HAP-1 (cell line): ENCODE data around the gene ZNF513.
"Not testable (repeated sequence)": the region's sequence is repeated elsewhere in the genome, so short reads cannot be mapped to it uniquely, and the experiment has no call there.

Source experiments
- DNase-seq, 2 experiments: peaks; one replicate each; pipeline ENCODE4 v3.0.0-alpha.2; 2016 to 2020; ENCODE audit warnings: low spot score in 2 of 2
- H3K27me3 ChIP-seq: fragments of 250-450 bp; sonication (Bioruptor Pico); 2 replicates; pipeline ENCODE4 v1.5.1; 2020; ENCODE audit warnings: low read depth, mild to moderate bottlenecking, moderate library complexity
- H3K36me3 ChIP-seq: fragments of 250-450 bp; sonication (Bioruptor Pico); replicated peaks from 2 replicates; pipeline ENCODE4 v1.5.1; 2020; ENCODE audit warnings: mild to moderate bottlenecking
- H3K4me1 ChIP-seq: fragments of 250-450 bp; sonication (Bioruptor Pico); 2 replicates; pipeline ENCODE4 v1.5.1; 2020; ENCODE audit warnings: mild to moderate bottlenecking
- H3K4me3 ChIP-seq: fragments of 250-450 bp; sonication (Bioruptor Pico); 2 replicates; pipeline ENCODE4 v1.5.1; 2020; ENCODE audit warnings: mild to moderate bottlenecking, moderate library complexity
- H3K9me3 ChIP-seq: fragments of 250-450 bp; sonication (Bioruptor Pico); 2 replicates; pipeline ENCODE4 v1.5.1; 2020; ENCODE audit warnings: mild to moderate bottlenecking, moderate library complexity
- in situ Hi-C: fragments of 300-500 bp; cut with MboI; formaldehyde crosslinking; loops from 3 replicates; pipeline ENCODE4 v1.14.3; 2020; ENCODE audit warnings: low sequenced_read_pairs, inconsistent platforms, mixed read lengths

Gene ZNF513

GRCh38 chr2:27380626-27381545 lies at the start of gene ZNF513:
TSS of gene ZNF513 (minus strand) at chr2:27380734. CDS start at chr2:27380526, 208 bp downstream.
- Histone ChIP-seq H3K27me3 (no peaks in the 10 kb centered on the region), H3K36me3 (peaks cover 78% of the 10 kb centered on the region), H3K4me3 (peak within 1 kb of the TSS; percentile 48), H3K4me1 (peaks cover 15% of the 10 kb centered on the region), H3K9me3 (no peaks in the 10 kb centered on the region)
- in situ Hi-C loops = no loop called here
- DNase-seq = peak; percentile 89 to 96

DNA sequence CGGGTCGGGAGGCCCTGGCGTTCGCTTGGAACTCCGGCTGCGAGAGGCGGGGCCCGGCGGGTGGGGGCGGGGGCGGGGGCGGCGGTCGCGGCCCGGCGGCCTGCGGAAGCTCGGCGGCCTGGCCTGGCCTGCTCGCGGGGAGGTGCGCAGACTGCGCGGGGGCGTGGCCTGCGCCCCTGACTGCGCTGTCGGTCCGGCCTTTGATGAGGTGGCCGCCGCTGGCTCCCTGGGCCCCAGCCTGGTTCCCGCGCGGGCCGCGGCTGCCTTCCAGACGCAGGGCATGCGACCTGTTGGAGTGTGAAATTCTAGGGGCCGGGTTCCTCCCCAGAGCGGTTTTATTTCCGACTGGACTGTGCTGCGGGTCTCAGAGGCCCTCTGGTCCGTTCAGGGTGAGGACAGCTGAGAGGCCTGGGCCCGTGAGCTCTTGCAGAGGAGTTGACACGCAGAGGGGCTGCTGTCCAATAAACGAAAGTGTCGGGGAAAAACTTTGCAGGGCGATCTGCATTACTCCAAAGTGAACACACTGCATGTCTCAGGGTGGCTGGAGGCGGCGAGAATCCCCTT lies 48.5 kb upstream of the ZNF513 start:
- DNase-seq = peak; percentile 89 to 91
- H3K27me3 ChIP-seq = no peaks in the 10 kb centered on the region
- peak overlapping the region; percentile 99 for H3K4me3 ChIP-seq
- H3K36me3 ChIP-seq = peaks cover 11% of the 10 kb centered on the region
- H3K9me3 ChIP-seq = no peaks in the 10 kb centered on the region
- in situ Hi-C loops = no loop called here
- peaks cover 12% of the 10 kb centered on the region for H3K4me1 ChIP-seq

GRCh38 chr2:27428213-27428977 lies 47.9 kb upstream of the ZNF513 start, which contains the start of gene NRBP1:
TSS of gene NRBP1 (plus strand) at chr2:27428631. CDS start at chr2:27433274, 4,643 bp downstream.
- in situ Hi-C loops = no loop called here

DNA sequence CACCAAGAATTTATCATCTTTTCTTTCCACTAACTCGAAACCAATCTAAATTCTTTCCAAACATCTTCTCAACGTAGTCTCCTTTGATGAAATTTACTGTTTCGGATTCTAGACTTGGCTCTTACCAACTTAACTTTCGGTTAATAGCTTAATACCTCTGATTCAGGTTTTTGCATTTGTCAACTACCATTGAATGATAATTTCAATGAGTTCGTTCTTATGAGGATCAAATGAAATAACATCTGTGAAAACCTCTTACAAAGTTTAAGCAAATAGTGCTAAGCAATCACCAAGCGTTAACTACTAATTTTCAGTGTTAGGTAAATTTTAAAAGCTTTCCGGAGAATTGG lies 47.3 kb upstream of the ZNF513 start:
- Histone ChIP-seq H3K9me3 (no peaks in the 10 kb centered on the region), H3K27me3 (no peaks in the 10 kb centered on the region), H3K4me1 (peaks cover 12% of the 10 kb centered on the region), H3K36me3 (no peaks in the 10 kb centered on the region; the same call in 1 of the 2 replicates), H3K4me3 (peak overlapping the region; percentile 99)
- DNase-seq = no peak
- in situ Hi-C loops = no loop called here

More at GRCh38 chr2:27428213-27428977, 47.9 kb upstream of the ZNF513 start, which contains the start of gene NRBP1:
- peaks cover 12% of the 10 kb centered on the region for H3K4me1 ChIP-seq
- no peaks in the 10 kb centered on the region for H3K27me3 ChIP-seq
- H3K9me3 ChIP-seq = no peaks in the 10 kb centered on the region
- peak within 1 kb of the TSS; percentile 99 for H3K4me3 ChIP-seq
- peak; percentile 91 to 98 for DNase-seq
- peaks cover 5% of the 10 kb centered on the region for H3K36me3 ChIP-seq

DNA sequence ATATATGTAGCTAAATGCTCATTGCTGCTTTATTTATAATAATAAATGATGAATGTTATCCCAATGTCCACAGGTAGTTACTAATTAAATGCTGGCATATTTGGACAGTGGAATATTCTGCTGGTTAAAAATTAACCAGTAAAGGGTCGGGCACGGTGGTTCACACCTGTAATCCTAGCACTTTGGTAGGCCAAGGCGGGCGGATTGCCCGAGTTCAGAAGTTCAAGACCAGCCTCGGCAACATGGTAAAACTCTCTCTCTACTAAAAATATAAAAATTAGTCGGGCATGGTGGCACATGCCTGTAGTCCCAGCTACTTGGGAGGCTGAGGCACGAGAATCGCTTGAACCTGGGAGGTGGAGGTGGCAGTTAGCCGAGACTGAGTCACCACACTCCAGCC lies 44.5 kb upstream of the ZNF513 start:
- H3K9me3 ChIP-seq, DNase-seq, H3K27me3 ChIP-seq, H3K36me3 ChIP-seq, H3K4me1 ChIP-seq, in situ Hi-C loops, H3K4me3 ChIP-seq: not testable (repeated sequence)

GRCh38 chr2:27422958-27423357 lies 42.4 kb upstream of the ZNF513 start:
- in situ Hi-C loops = no loop called here
- H3K36me3 ChIP-seq = no peaks in the 10 kb centered on the region

DNA sequence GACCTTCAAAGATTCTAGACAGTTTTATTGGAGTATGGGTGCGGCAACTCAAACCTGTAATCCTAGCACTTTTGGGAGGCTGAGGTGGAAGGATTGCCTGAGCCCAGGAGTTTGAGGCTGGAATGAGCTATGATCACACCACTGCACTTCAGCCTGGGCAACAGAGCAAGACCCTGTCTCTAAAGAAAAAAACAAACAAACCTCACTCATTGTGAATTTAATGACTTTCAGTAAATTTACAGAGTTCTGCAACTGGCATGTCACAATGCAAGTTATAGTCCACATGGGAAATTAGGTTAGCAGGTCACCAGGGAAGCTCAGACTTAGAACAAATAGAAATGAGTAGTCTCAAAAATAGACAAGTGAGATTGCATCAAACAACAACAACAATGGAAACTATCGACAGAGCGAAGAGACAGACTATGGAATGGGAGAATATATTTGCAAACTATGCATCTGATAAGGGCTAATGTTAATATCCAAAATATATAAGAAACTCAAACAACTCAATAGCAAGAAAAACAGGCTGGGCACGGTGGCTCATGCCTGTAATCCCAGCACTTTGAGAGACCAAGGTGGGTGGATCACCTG lies 41.2 kb upstream of the ZNF513 start:
- Histone ChIP-seq H3K36me3 (no peaks in the 10 kb centered on the region), H3K9me3 (no peaks in the 10 kb centered on the region), H3K27me3 (no peaks in the 10 kb centered on the region), H3K4me3 (no peak overlapping the region), H3K4me1 (no peaks in the 10 kb centered on the region)
- in situ Hi-C loops = no loop called here
- no peak for DNase-seq

More at GRCh38 chr2:27422958-27423357, 42.4 kb upstream of the ZNF513 start:
- Histone ChIP-seq H3K4me3 (no peak overlapping the region), H3K4me1 (no peaks in the 10 kb centered on the region; the same call in 1 of the 2 replicates), H3K9me3 (no peaks in the 10 kb centered on the region), H3K27me3 (no peaks in the 10 kb centered on the region)
- DNase-seq = no peak

GRCh38 chr2:27420996-27421395 lies 40.5 kb upstream of the ZNF513 start:
- in situ Hi-C loops = no loop called here
- Histone ChIP-seq H3K4me1 (no peaks in the 10 kb centered on the region), H3K27me3 (no peaks in the 10 kb centered on the region), H3K9me3 (no peaks in the 10 kb centered on the region), H3K4me3 (no peak overlapping the region), H3K36me3 (no peaks in the 10 kb centered on the region)
- DNase-seq = no peak

DNA sequence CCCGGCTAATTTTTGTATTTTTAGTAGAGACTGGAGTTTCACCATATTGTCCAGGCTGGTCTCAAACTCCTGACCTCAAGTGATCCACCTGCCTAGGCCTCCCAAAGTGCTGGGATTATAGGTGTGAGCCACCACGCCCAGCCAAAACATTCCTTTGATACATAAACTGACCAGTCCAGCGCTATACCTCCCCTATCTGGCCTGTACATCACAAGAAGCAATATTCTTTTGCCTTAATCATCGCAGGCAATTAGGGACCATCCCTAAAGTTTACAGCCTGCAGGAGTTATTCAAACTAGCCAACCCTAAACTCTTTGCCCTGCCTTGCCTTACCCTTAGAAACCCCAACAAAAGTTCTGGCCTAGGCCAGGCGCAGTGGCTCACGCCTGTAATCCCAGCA lies 35.6 kb upstream of the ZNF513 start:
- in situ Hi-C loops = no loop called here
- Histone ChIP-seq H3K9me3 (no peaks in the 10 kb centered on the region), H3K36me3 (no peaks in the 10 kb centered on the region), H3K27me3 (no peaks in the 10 kb centered on the region), H3K4me3 (no peak overlapping the region), H3K4me1 (no peaks in the 10 kb centered on the region)
- no peak for DNase-seq

- no peaks in the 10 kb centered on the region for H3K27me3 ChIP-seq
- no peaks in the 10 kb centered on the region for H3K9me3 ChIP-seq
- in situ Hi-C loops = no loop called here
- peaks cover 8% of the 10 kb centered on the region for H3K4me1 ChIP-seq
- no peak for DNase-seq
- no peak overlapping the region for H3K4me3 ChIP-seq
- H3K36me3 ChIP-seq = peaks cover 2% of the 10 kb centered on the region
Observed at GRCh38 chr2:27412419-27413152, 32.1 kb upstream of the ZNF513 start.

DNA sequence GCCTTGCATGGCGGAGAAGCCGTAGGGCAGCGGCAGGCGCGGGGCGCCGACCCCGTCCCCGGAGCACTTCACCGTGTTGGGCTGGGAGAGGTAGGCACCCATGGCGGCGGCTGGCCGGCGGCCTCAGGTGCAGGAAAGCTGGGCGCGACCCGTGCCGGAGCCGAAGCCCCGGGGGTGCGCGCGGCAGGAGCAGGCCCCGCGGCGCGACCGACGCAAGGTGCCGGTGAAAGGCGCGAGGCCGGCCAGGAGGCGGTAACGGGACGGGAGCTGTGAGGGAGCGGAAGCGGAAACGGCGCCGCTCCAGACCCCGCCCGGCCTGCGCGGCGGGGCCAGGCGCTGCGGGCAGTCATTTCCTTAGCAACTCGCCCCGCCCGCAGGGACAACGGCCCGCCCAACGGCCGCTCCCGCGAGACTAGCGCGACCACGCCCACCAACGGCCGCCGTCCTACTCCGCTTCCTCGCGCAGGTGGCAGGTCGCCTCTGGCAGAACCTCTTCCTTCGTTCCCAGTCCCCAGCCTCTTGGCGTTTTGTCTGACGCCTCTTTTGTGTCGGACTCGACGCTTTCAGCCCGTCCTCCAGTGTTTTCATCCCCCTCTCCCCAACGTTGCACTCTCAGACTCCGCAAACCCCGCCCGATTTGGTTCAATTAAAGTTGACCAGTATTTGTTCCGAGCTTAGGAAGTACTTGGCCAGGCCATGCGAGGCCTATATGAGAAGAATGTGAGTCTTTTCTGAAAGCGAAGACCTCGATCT lies 29.0 kb upstream of the ZNF513 start, which contains the start of gene PPM1G:
PPM1G (minus strand) TSS at position 271 of the 753 bp plus-strand sequence; CDS start at position 102, 169 bp downstream.
- H3K27me3 ChIP-seq = no peaks in the 10 kb centered on the region
- in situ Hi-C loops = no loop called here
- H3K4me1 ChIP-seq = peaks cover 20% of the 10 kb centered on the region
- H3K9me3 ChIP-seq = no peaks in the 10 kb centered on the region
- H3K4me3 ChIP-seq = peak within 1 kb of the TSS; percentile 93
- H3K36me3 ChIP-seq = peaks cover 26% of the 10 kb centered on the region
- peak; percentile 91 to 97 for DNase-seq

- DNase-seq = peak; percentile 17 to 48
- peaks cover 29% of the 10 kb centered on the region for H3K36me3 ChIP-seq
- in situ Hi-C loops = no loop called here
- H3K4me3 ChIP-seq = peak overlapping the region; percentile 93
- H3K27me3 ChIP-seq = no peaks in the 10 kb centered on the region
- H3K9me3 ChIP-seq = no peaks in the 10 kb centered on the region
- peaks cover 22% of the 10 kb centered on the region for H3K4me1 ChIP-seq
Observed at GRCh38 chr2:27408601-27409320, 28.2 kb upstream of the ZNF513 start.
